Measurements from ENCODE around the gene COL27A1. TPM values are rescaled to one million over a fixed set of nuclear protein-coding genes. Genes with fewer than 3 reads are reported as not detected.

COL27A1 gene
- total RNA-seq, 1 donor from 2014 or later = 65.1 TPM

GRCh38 chr9:114143234-114143633 lies 12.1 kb upstream of the COL27A1 start:
- no peak for DNase-seq (ENCODE audit: extremely low spot score, unreplicated experiment)
- H3K4me3 Mint-ChIP-seq = no peak overlapping the region
- no peak for TF ChIP-seq CTCF (conservative IDR thresholded peaks at IDR 0.05)
- peaks cover 8% of the 10 kb centered on the region for H3K4me1 Mint-ChIP-seq (ENCODE audit: unreplicated experiment)
- no peaks in the 10 kb centered on the region for H3K9me3 Mint-ChIP-seq
- H3K27ac Mint-ChIP-seq = no peak overlapping the region
- H3K36me3 Mint-ChIP-seq = no peaks in the 10 kb centered on the region
- H3K27me3 Mint-ChIP-seq = peaks cover 20% of the 10 kb centered on the region

- Mint-ChIP-seq H3K27me3 (peaks cover 11% of the 10 kb centered on the region), H3K4me1 (ENCODE audit: unreplicated experiment) (peaks cover 11% of the 10 kb centered on the region)
These were observed 8.6 kb upstream of the COL27A1 start for GRCh38 chr9:114146735-114147134.

GRCh38 chr9:114149181-114149580 lies 6.2 kb upstream of the COL27A1 start:
- DNase-seq (ENCODE audit: extremely low spot score, unreplicated experiment) = no peak
- H3K27me3 Mint-ChIP-seq = peaks cover 16% of the 10 kb centered on the region
- H3K36me3 Mint-ChIP-seq = no peaks in the 10 kb centered on the region
- TF ChIP-seq CTCF (conservative IDR thresholded peaks at IDR 0.05) = no peak
- H3K4me1 Mint-ChIP-seq (ENCODE audit: unreplicated experiment) = peaks cover 6% of the 10 kb centered on the region
- no peak overlapping the region for H3K27ac Mint-ChIP-seq
- no peak overlapping the region for H3K4me3 Mint-ChIP-seq
- H3K9me3 Mint-ChIP-seq = no peaks in the 10 kb centered on the region

More at GRCh38 chr9:114146735-114147134, 8.6 kb upstream of the COL27A1 start:
- Mint-ChIP-seq H3K4me3 (no peak overlapping the region), H3K27ac (no peak overlapping the region), H3K36me3 (no peaks in the 10 kb centered on the region), H3K9me3 (no peaks in the 10 kb centered on the region)
- no peak for DNase-seq (ENCODE audit: extremely low spot score, unreplicated experiment)
- no peak for TF ChIP-seq CTCF (conservative IDR thresholded peaks at IDR 0.05)

GRCh38 chr9:114149765-114150340 lies 5.5 kb upstream of the COL27A1 start:
- peaks cover 13% of the 10 kb centered on the region for H3K4me1 Mint-ChIP-seq (ENCODE audit: unreplicated experiment)
- H3K27ac Mint-ChIP-seq = no peak overlapping the region
- H3K4me3 Mint-ChIP-seq = no peak overlapping the region
- H3K36me3 Mint-ChIP-seq = no peaks in the 10 kb centered on the region
- DNase-seq (ENCODE audit: extremely low spot score, unreplicated experiment) = no peak
- TF ChIP-seq CTCF (conservative IDR thresholded peaks at IDR 0.05) = no peak
- peaks cover 20% of the 10 kb centered on the region for H3K27me3 Mint-ChIP-seq
- no peaks in the 10 kb centered on the region for H3K9me3 Mint-ChIP-seq

GRCh38 chr9:114150608-114151007 lies 4.7 kb upstream of the COL27A1 start:
- no peak overlapping the region for H3K27ac Mint-ChIP-seq
- no peaks in the 10 kb centered on the region for H3K36me3 Mint-ChIP-seq
- no peak for TF ChIP-seq CTCF (conservative IDR thresholded peaks at IDR 0.05)
- H3K4me3 Mint-ChIP-seq = no peak overlapping the region
- H3K9me3 Mint-ChIP-seq = no peaks in the 10 kb centered on the region
- peaks cover 22% of the 10 kb centered on the region for H3K27me3 Mint-ChIP-seq
- H3K4me1 Mint-ChIP-seq (ENCODE audit: unreplicated experiment) = peaks cover 14% of the 10 kb centered on the region
- DNase-seq (ENCODE audit: extremely low spot score, unreplicated experiment) = no peak

Measured in type B pancreatic cell (in vitro differentiated cells).